ENCODE data around the gene ACSS1.

GRCh38 chr20:25055711-25056495 lies 2.0 kb downstream of the ACSS1 start:
- no peak for TF ChIP-seq CTCF (IDR thresholded peaks at IDR 0.05)
- no peak for TF ChIP-seq POLR2A (IDR thresholded peaks at IDR 0.05)
